ENCODE measurements around the gene RAB34. TPM values are rescaled to one million over a fixed set of nuclear protein-coding genes. Genes with fewer than 3 reads are reported as not detected.

Gene RAB34
- total and polyA plus RNA-seq, 9 of the 15 experiments (the other 6 are each of a cell fraction or from before 2014, with no cell fraction given), result 0.07 to 3.8 (median 0.46) TPM; not detected in 1

DNA sequence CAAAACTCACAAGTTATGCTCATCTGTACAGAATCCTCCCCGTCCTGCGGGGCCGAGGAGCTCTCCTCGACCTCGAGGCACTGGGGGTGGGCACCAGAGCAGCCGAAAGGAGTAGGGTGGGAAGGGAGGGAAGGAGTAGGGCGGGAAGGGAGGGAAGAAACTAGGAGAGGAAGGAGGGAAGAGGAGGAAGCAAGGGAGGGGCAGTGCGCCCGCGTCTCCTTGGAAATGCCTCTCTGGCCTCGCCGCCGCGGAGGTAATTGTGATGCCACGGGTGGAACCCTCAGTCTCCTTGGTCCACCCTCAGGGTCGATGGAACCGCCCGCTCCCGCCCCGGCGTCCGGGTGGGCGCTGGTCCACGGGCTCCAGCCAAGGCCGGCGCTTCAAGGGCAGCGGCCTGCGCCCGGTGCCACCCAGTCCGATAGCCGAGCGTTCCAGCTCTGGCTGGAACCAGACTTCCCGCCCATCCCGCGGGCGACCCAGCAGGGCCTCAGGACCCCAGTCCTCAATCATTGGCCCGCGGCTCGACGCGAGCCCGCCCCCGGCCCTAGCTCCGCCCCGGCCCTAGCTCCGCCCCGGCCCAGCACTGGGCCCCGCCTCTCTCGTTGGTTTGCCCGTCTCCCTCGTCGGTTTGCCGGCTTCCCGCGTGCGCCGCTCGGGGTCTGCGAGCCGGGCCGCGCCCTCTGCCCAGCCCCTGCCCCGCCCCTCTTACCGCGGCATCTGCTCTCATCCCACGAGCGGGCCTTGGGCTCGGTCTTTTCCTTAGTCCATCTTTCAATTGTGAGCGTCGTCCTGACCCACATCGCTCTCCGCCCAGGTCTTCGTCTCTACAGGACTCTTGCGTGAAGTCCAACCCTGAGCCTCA, 6.6 kb downstream of the RAB34 start (continued):
- TF ChIP-seq, protein P1, sequence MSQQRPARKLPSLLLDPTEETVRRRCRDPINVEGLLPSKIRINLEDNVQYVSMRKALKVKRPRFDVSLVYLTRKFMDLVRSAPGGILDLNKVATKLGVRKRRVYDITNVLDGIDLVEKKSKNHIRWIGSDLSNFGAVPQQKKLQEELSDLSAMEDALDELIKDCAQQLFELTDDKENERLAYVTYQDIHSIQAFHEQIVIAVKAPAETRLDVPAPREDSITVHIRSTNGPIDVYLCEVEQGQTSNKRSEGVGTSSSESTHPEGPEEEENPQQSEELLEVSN (IDR thresholded peaks at IDR 0.05; ENCODE audit: borderline replicate concordance in 1 of 2, extremely low read depth in 1 of 2, insufficient read depth in 1 of 2, insufficient read length in 1 of 2, low read depth in 1 of 2, low read length in 1 of 2, poor library complexity in 1 of 2, severe bottlenecking in 1 of 2), result peak; percentile 96 to 98
- TF ChIP-seq SNIP1 (IDR thresholded peaks at IDR 0.05; ENCODE audit: low read depth), result no peak
- peak; percentile 58 for TF ChIP-seq ZBTB17 (CRISPR knock-in tag; IDR thresholded peaks at IDR 0.05)
- no peak for TF ChIP-seq MEIS2 (IDR thresholded peaks at IDR 0.05; ENCODE audit: partially characterized antibody)
- TF ChIP-seq PHB2 (IDR thresholded peaks at IDR 0.05; ENCODE audit: low read depth), result no peak
- no peak for TF ChIP-seq SIX5 (IDR thresholded peaks at IDR 0.05; ENCODE audit: borderline replicate concordance in 1 of 2, insufficient read depth in 1 of 2, low read depth in 1 of 2, low read length in 2 of 2)
- TF ChIP-seq TCF7L2 (IDR thresholded peaks at IDR 0.05; ENCODE audit: low read depth, low read length), result no peak
- peak; percentile 61; the same call in 1 of the 2 replicates for TF ChIP-seq RB1 (IDR thresholded peaks at IDR 0.05; ENCODE audit: low read depth)
- TF ChIP-seq SP1 (CRISPR knock-in tag; IDR thresholded peaks at IDR 0.05), result peak; percentile 85
- peak in 1 of 2 experiments; percentile 44; a peak in 1 of 4 replicates for TF ChIP-seq TBL1XR1 (IDR thresholded peaks at IDR 0.05; ENCODE audit: low read length in 2 of 2)
- TF ChIP-seq, protein P2, sequence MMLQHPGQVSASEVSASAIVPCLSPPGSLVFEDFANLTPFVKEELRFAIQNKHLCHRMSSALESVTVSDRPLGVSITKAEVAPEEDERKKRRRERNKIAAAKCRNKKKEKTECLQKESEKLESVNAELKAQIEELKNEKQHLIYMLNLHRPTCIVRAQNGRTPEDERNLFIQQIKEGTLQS (IDR thresholded peaks at IDR 0.05), result no peak
- TF ChIP-seq, protein P2 (CRISPR knock-in tag; conservative IDR thresholded peaks at IDR 0.05), result peak; percentile 54; the same call in 1 of the 2 replicates
- no peak; the same call in 1 of the 2 replicates for TF ChIP-seq TEAD4 (IDR thresholded peaks at IDR 0.05; ENCODE audit: low read length)
- no peak for TF ChIP-seq TEAD4 (CRISPR knock-in tag; IDR thresholded peaks at IDR 0.05; ENCODE audit: borderline replicate concordance)
- TF ChIP-seq, protein P3, sequence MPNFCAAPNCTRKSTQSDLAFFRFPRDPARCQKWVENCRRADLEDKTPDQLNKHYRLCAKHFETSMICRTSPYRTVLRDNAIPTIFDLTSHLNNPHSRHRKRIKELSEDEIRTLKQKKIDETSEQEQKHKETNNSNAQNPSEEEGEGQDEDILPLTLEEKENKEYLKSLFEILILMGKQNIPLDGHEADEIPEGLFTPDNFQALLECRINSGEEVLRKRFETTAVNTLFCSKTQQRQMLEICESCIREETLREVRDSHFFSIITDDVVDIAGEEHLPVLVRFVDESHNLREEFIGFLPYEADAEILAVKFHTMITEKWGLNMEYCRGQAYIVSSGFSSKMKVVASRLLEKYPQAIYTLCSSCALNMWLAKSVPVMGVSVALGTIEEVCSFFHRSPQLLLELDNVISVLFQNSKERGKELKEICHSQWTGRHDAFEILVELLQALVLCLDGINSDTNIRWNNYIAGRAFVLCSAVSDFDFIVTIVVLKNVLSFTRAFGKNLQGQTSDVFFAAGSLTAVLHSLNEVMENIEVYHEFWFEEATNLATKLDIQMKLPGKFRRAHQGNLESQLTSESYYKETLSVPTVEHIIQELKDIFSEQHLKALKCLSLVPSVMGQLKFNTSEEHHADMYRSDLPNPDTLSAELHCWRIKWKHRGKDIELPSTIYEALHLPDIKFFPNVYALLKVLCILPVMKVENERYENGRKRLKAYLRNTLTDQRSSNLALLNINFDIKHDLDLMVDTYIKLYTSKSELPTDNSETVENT (CRISPR knock-in tag; IDR thresholded peaks at IDR 0.05), result peak; percentile 90
- TF ChIP-seq RCOR1 (IDR thresholded peaks at IDR 0.05; ENCODE audit: borderline replicate concordance in 1 of 2, low read depth in 2 of 2, low read length in 2 of 2), result peak in 1 of 2 experiments; percentile 43; a peak in 2 of 4 replicates
- TF ChIP-seq ZNF175 (CRISPR knock-in tag; IDR thresholded peaks at IDR 0.05; ENCODE audit: low read depth), result 0 out of 2 replicates have a peak, but pooled peaks have one; percentile 73
- TF ChIP-seq ZNF146 (CRISPR knock-in tag; IDR thresholded peaks at IDR 0.05; ENCODE audit: unreplicated experiment), result no peak
- TF ChIP-seq, protein P4, sequence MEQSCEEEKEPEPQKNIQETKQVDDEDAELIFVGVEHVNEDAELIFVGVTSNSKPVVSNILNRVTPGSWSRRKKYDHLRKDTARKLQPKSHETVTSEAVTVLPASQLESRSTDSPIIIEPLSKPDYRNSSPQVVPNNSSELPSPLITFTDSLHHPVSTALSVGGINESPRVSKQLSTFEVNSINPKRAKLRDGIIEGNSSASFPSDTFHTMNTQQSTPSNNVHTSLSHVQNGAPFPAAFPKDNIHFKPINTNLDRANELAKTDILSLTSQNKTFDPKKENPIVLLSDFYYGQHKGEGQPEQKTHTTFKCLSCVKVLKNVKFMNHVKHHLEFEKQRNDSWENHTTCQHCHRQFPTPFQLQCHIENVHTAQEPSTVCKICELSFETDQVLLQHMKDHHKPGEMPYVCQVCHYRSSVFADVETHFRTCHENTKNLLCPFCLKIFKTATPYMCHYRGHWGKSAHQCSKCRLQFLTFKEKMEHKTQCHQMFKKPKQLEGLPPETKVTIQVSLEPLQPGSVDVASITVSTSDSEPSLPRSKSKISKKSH (CRISPR knock-in tag; IDR thresholded peaks at IDR 0.05), result no peak
- TF ChIP-seq FOXA3 (CRISPR knock-in tag; conservative IDR thresholded peaks at IDR 0.05 in 1 of 2, IDR thresholded peaks at IDR 0.05 in 1 of 2), result 0 out of 4 replicates have a peak, but pooled peaks of 1 of the 2 experiments have one; percentile 70
